K562 (cell line): ENCODE results near the gene CAMK2G. TPM values are rescaled to one million over a fixed set of nuclear protein-coding genes. Genes with fewer than 3 reads are reported as not detected.

Source experiments
- ATAC-seq: fragments of 200-7000 bp; cut with Tn5 transposase; 3 replicates; pipeline ENCODE4 v1.9.1; 2020; ENCODE audit warnings: moderate library complexity
- BruUV-seq: library from RNA; stranded (reverse); fragments of 400-500 nt; replicated peaks from 2 replicates; lab custom pipeline; 2021; lab: Mats Ljungman, UMichigan
- CTCF ChIA-PET: fragments of 300-600 bp; formaldehyde crosslinking; extraction: SDS; loops from one replicate; lab custom pipeline; 2021; ENCODE audit warnings: low intra/inter-chr PET ratio; lab: Yijun Ruan, JAX
- POLR2A ChIA-PET: fragments of 300-600, 350-650 bp; sonication (Branson Sonifier 250); formaldehyde crosslinking; extraction: SDS; loops from one replicate; lab custom pipeline; 2021; ENCODE audit warnings: antibody characterized with exemption, inconsistent platforms; lab: Yijun Ruan, JAX
- DNase-seq, 4 experiments: peaks; one replicate each; pipeline versions ENCODE4 v3.0.0 to v3.0.0-alpha.2; 2011 to 2018; ENCODE audit warnings: low spot score in 3 of 4, mixed read lengths in 3 of 4; ENCODE audit errors: extremely low read depth in 1 of 4
- FAIRE-seq: peaks from 2 replicates; lab custom pipeline; 2011; peaks lifted over from hg19 to GRCh38; lab: Jason Lieb, UNC
- H2AFZ ChIP-seq: 2 replicates; pipeline ENCODE4 v1.6.0; 2011; ENCODE audit warnings: low read depth, low read length, control low read depth, inconsistent platforms
- H3K27ac ChIP-seq: fragments of 200-600 bp; 3 replicates; pipeline ENCODE4 v1.8.0; 2011; ENCODE audit warnings: low read depth, mild to moderate bottlenecking, control low read depth, inconsistent platforms, low read length, moderate library complexity, mixed read lengths; ENCODE audit errors: extremely low read depth
- H3K27me3 ChIP-seq, 2 experiments: fragments of 300-600 bp in 1 of 2; 2 replicates in 1 of 2; 3 replicates in 1 of 2; pipeline versions ENCODE4 v1.6.0 to v1.8.0; 2011; ENCODE audit warnings: inconsistent platforms in 2 of 2, low read length in 2 of 2, mild to moderate bottlenecking in 1 of 2, mixed read lengths in 1 of 2, moderate library complexity in 1 of 2; ENCODE audit not compliant: control insufficient read depth in 2 of 2, insufficient read depth in 2 of 2
- H3K36me3 ChIP-seq: fragments of 300-600 bp; 3 replicates; pipeline ENCODE4 v1.8.0; 2011; ENCODE audit warnings: mild to moderate bottlenecking, low read length, inconsistent platforms; ENCODE audit not compliant: control insufficient read depth, insufficient read depth
- H3K4me1 ChIP-seq, 2 experiments: fragments of 200-600 bp in 1 of 2; replicated peaks in 1 of 2; 2 replicates in 1 of 2; 3 replicates in 1 of 2; pipeline versions ENCODE4 v1.5.1 to v1.8.0; 2011; ENCODE audit warnings: inconsistent platforms in 2 of 2, low read length in 2 of 2, mild to moderate bottlenecking in 1 of 2, mixed read lengths in 1 of 2, moderate library complexity in 1 of 2; ENCODE audit not compliant: control insufficient read depth in 2 of 2, insufficient read depth in 2 of 2
- H3K4me2 ChIP-seq: 2 replicates; pipeline ENCODE4 v1.6.1; 2011; ENCODE audit warnings: low read length, control low read depth, inconsistent platforms, mixed read lengths; ENCODE audit not compliant: insufficient read depth
- H3K4me3 ChIP-seq: fragments of 200-600 bp; sonication (generic), shearing (Covaris generic); 2 replicates; pipeline ENCODE4 v1.5.1; 2016; ENCODE audit warnings: control low read depth, inconsistent platforms
- H3K79me2 ChIP-seq: fragments of 200-600 bp; 3 replicates; pipeline ENCODE4 v1.8.0; 2011; ENCODE audit warnings: low read length, inconsistent platforms; ENCODE audit not compliant: control insufficient read depth, insufficient read depth
- H3K9ac ChIP-seq, 2 experiments: 2 replicates each; pipeline versions ENCODE4 v1.6.0 to v1.6.1; 2011; ENCODE audit warnings: low read depth in 2 of 2, low read length in 2 of 2, control low read depth in 1 of 2, inconsistent platforms in 1 of 2, mild to moderate bottlenecking in 1 of 2, mixed read lengths in 1 of 2; ENCODE audit not compliant: insufficient read depth in 1 of 2
- H3K9me1 ChIP-seq: one replicate; pipeline ENCODE4 v1.6.0; 2011; ENCODE audit warnings: inconsistent platforms, mild to moderate bottlenecking, low read length, moderate library complexity; ENCODE audit not compliant: control insufficient read depth, insufficient read depth
- H3K9me3 ChIP-seq: replicated peaks from 2 replicates; pipeline ENCODE4 v1.5.1; 2011; ENCODE audit warnings: low read depth, low read length, inconsistent platforms; ENCODE audit not compliant: control insufficient read depth, insufficient read depth
- H4K20me1 ChIP-seq: replicated peaks from 2 replicates; pipeline ENCODE4 v1.6.1; 2011; ENCODE audit warnings: low read length, inconsistent platforms, mixed read lengths; ENCODE audit not compliant: control insufficient read depth, insufficient read depth
- BDP1 ChIP-seq: IDR thresholded peaks from 3 replicates; pipeline ENCODE4 v1.6.1; 2011; ENCODE audit not compliant: insufficient read length, insufficient read depth
- COPS2 ChIP-seq: fragments of 450-650 bp; conservative IDR thresholded peaks from 2 replicates; pipeline ENCODE4 v1.6.1; 2016; ENCODE audit warnings: mild to moderate bottlenecking, moderate library complexity
- CREM ChIP-seq: IDR thresholded peaks from 2 replicates; pipeline ENCODE4 v1.6.1; 2014; ENCODE audit warnings: antibody characterized with exemption, low read depth
- ELF1 ChIP-seq: fragments of 200-800 bp; sonication (Bioruptor generic); IDR thresholded peaks from 2 replicates; pipeline ENCODE4 v1.6.1; 2016; ENCODE audit warnings: missing genetic modification characterization, missing compliant biosample characterization
- ESRRB ChIP-seq: fragments of 250-450 bp; sonication (Bioruptor Pico); IDR thresholded peaks from 2 replicates; pipeline ENCODE4 v1.5.0; 2020; ENCODE audit warnings: mild to moderate bottlenecking, moderate library complexity, borderline replicate concordance
- IRF9 ChIP-seq: fragments of 450-650 bp; IDR thresholded peaks from 2 replicates; pipeline ENCODE4 v1.6.1; 2016; ENCODE audit warnings: missing biosample characterization, missing genetic modification characterization
- JUN ChIP-seq, 2 experiments: sonication (generic) in 1 of 2; formaldehyde crosslinking in 1 of 2; IDR thresholded peaks; 2 replicates each; pipeline versions ENCODE4 v1.6.1 to v1.8.0; 2012 to 2022; ENCODE audit warnings: borderline replicate concordance in 2 of 2, mild to moderate bottlenecking in 2 of 2, improper control_type of control experiment in 1 of 2, low read depth in 1 of 2, low read length in 1 of 2, missing genetic modification reagents in 1 of 2
- MED1 ChIP-seq: sonication (generic); formaldehyde crosslinking; IDR thresholded peaks from 2 replicates; pipeline ENCODE4 v1.8.1; 2023; ENCODE audit warnings: missing genetic modification reagents, borderline replicate concordance
- NEUROD1 ChIP-seq: fragments of 150-350 bp; IDR thresholded peaks from 2 replicates; pipeline ENCODE4 v1.6.1; 2014; ENCODE audit warnings: borderline replicate concordance, low read length, low read depth; ENCODE audit not compliant: partially characterized antibody
- RCOR1 ChIP-seq, 2 experiments: IDR thresholded peaks; 2 replicates each; pipeline ENCODE4 v1.6.1; 2012; ENCODE audit warnings: low read depth in 2 of 2, low read length in 2 of 2, borderline replicate concordance in 1 of 2, improper control_type of control experiment in 1 of 2
- SAFB ChIP-seq: fragments of 200-400 bp; formaldehyde crosslinking; IDR thresholded peaks from 2 replicates; pipeline ENCODE4 v1.6.1; 2017; ENCODE audit warnings: low read depth, low read length, borderline replicate concordance
- SLC30A9 ChIP-seq: fragments of 250-450 bp; sonication (Bioruptor Pico); IDR thresholded peaks from 2 replicates; pipeline ENCODE4 v1.8.0; 2022; ENCODE audit warnings: mild to moderate bottlenecking, moderate library complexity
- THAP7 ChIP-seq: fragments of 250-450 bp; sonication (Bioruptor Pico); IDR thresholded peaks from 2 replicates; pipeline ENCODE4 v1.5.0; 2021
- USF2 ChIP-seq: sonication (generic); formaldehyde crosslinking; IDR thresholded peaks from 2 replicates; pipeline ENCODE4 v1.5.0; 2020; ENCODE audit warnings: missing genetic modification reagents
- XRCC4 ChIP-seq: IDR thresholded peaks from one replicate; pipeline ENCODE4 v1.6.1; 2011; ENCODE audit not compliant: insufficient read depth, insufficient read length; ENCODE audit errors: extremely low read depth
- WGBS: fragments of 100-300 bp; shearing (Covaris generic); methylation state at CpG from one replicate; pipeline ENCODE4 v1.1.6; 2016; ENCODE audit warnings: low coverage, mixed read lengths; ENCODE audit not compliant: insufficient coverage; ENCODE audit errors: missing lambda C conversion rate; 5-methylcytosine and 5-hydroxymethylcytosine counted together
- in situ Hi-C: fragments of 300-500 bp; cut with MboI; formaldehyde crosslinking; loops from 4 replicates; pipeline ENCODE4 v1.15.0; 2018; ENCODE audit warnings: inconsistent platforms, mixed read lengths
- intact Hi-C: fragments of 100-400 bp; cut with micrococcal nuclease; formaldehyde crosslinking; loops from 2 replicates; pipeline ENCODE4 v1.14.2; 2022
- polyA plus RNA-seq, 8 experiments: library from polyadenylated mRNA; depleted of rRNA in 4 of 8; stranded (reverse) in 5 of 8; unstranded in 3 of 8; fragments of >200 nt; fragmentation: Nextera tagmentation in 2 of 8; fragmentation: Illumina TruSeq in 1 of 8; extraction: Ambion mirVana in 2 of 8; extraction: Trizol in 1 of 8; gene quantifications; 2 replicates each; pipeline versions ENCODE4 v1.2.1 to v1.2.3, GENCODE V29; 2011 to 2014; ENCODE audit warnings: inconsistent platforms in 1 of 8, missing spikeins in 1 of 8
- total RNA-seq, 7 experiments: library from RNA; depleted of rRNA in 6 of 7; stranded (reverse); fragments of >200 nt in 6 of 7; fragmentation: Illumina TruSeq in 2 of 7; extraction: Trizol in 2 of 7; gene quantifications; 2 replicates each; pipeline versions ENCODE4 v1.2.1 to v1.2.3, GENCODE V29; 2011 to 2021; ENCODE audit warnings: low replicate concordance in 1 of 7
- TF ChIP-seq, protein P1 (sequence below): fragments of 150-350 bp; IDR thresholded peaks from 2 replicates; pipeline ENCODE4 v1.6.1; 2014; ENCODE audit warnings: low read depth, mild to moderate bottlenecking, low read length, borderline replicate concordance

The CAMK2G gene
- total and polyA plus RNA-seq, 9 of the 15 experiments (the other 6 are each of a cell fraction or from before 2014, with no cell fraction given): 9.0 to 37.9 (median 32.6) TPM

DNA sequence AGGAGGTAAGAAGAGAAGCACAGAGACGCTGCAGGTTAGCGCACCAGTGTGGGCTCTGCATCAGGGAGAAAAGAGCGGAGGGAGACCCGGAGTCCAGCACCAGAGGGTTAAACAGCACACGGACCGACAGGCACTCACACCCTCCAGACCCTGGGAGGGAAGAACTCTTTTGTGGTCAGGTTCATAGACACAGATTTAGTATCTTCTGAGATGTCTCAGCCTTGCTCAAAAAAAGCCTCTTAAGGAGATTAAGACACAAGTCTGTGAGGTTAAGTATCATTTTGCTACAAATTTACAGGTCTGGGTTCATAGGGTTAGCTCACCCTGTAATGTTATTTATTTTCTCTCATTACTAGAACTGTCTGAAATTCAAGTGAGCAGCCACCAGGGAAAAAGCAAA, 46.2 kb downstream of the CAMK2G start:
- CTCF ChIA-PET: no interaction called here
- intact Hi-C loops (no loop called here), in situ Hi-C loops (no loop called here)
- Histone ChIP-seq H3K9ac (peak overlapping the region in 1 of 2 experiments; percentile 41; a peak in 2 of 4 replicates), H3K36me3 (peaks cover 24% of the 10 kb centered on the region; the same call in 2 of the 3 replicates), H3K9me3 (no peaks in the 10 kb centered on the region), H3K4me1 (peaks cover 2 to 16% of the 10 kb centered on the region in 2 experiments; a peak in 3 of 5 replicates), H3K27ac (no peak overlapping the region), H3K9me1 (no peaks in the 10 kb centered on the region), H4K20me1 (no peaks in the 10 kb centered on the region), H2AFZ (no peak overlapping the region), H3K27me3 (no peaks in the 10 kb centered on the region), H3K4me3 (no peak overlapping the region), H3K4me2 (no peak overlapping the region), H3K79me2 (no peaks in the 10 kb centered on the region)
- POLR2A ChIA-PET: interaction anchor here (0.6 to 1.0 kb wide), 3 partner anchors 11 to 237 kb away, joined by 3 read pairs; partner anchors contain the start of gene USP54
- ATAC-seq: no peak; the same call in 2 of the 3 replicates
- no TSS peak for BruUV-seq
- DNase-seq: no peak
- no peak for TF ChIP-seq RCOR1 (IDR thresholded peaks at IDR 0.05; ENCODE audit: borderline replicate concordance in 1 of 2, low read depth in 2 of 2, low read length in 2 of 2)
- no peak for TF ChIP-seq SAFB
- TF ChIP-seq MED1: no peak
- no peak for TF ChIP-seq COPS2
- no peak for TF ChIP-seq SLC30A9 (CRISPR knock-in tag)
- TF ChIP-seq, protein P1, sequence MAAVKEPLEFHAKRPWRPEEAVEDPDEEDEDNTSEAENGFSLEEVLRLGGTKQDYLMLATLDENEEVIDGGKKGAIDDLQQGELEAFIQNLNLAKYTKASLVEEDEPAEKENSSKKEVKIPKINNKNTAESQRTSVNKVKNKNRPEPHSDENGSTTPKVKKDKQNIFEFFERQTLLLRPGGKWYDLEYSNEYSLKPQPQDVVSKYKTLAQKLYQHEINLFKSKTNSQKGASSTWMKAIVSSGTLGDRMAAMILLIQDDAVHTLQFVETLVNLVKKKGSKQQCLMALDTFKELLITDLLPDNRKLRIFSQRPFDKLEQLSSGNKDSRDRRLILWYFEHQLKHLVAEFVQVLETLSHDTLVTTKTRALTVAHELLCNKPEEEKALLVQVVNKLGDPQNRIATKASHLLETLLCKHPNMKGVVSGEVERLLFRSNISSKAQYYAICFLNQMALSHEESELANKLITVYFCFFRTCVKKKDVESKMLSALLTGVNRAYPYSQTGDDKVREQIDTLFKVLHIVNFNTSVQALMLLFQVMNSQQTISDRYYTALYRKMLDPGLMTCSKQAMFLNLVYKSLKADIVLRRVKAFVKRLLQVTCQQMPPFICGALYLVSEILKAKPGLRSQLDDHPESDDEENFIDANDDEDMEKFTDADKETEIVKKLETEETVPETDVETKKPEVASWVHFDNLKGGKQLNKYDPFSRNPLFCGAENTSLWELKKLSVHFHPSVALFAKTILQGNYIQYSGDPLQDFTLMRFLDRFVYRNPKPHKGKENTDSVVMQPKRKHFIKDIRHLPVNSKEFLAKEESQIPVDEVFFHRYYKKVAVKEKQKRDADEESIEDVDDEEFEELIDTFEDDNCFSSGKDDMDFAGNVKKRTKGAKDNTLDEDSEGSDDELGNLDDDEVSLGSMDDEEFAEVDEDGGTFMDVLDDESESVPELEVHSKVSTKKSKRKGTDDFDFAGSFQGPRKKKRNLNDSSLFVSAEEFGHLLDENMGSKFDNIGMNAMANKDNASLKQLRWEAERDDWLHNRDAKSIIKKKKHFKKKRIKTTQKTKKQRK: no peak
- TF ChIP-seq NEUROD1: no peak
- TF ChIP-seq XRCC4: no peak
- TF ChIP-seq ESRRB (CRISPR knock-in tag): no peak
- no peak for TF ChIP-seq IRF9 (tag)
- TF ChIP-seq THAP7 (CRISPR knock-in tag): no peak
- no peak for TF ChIP-seq BDP1
- no peak for TF ChIP-seq USF2
- TF ChIP-seq ELF1: no peak
- no peak for TF ChIP-seq JUN (IDR thresholded peaks at IDR 0.05; ENCODE audit: borderline replicate concordance, low read depth, low read length)
- TF ChIP-seq JUN (CRISPR knock-in tag; IDR thresholded peaks at IDR 0.05; ENCODE audit: borderline replicate concordance): no peak
- TF ChIP-seq CREM: no peak
- no peak for FAIRE-seq
- WGBS: 82% methylated on average over 6 of the region's 6 CpGs
